SJSA1 (cell line): ENCODE data around the gene SH3RF3. TPM values are rescaled to one million over a fixed set of nuclear protein-coding genes. Genes with fewer than 3 reads are reported as not detected.

Source experiments
- DNase-seq, 2 experiments: peaks; one replicate each; pipeline ENCODE4 v3.0.0-alpha.2; 2015 to 2020; ENCODE audit warnings: low spot score in 2 of 2, low read depth in 1 of 2
- H3K27ac ChIP-seq: fragments of 250-450 bp; sonication (Bioruptor Pico); 2 replicates; pipeline ENCODE4 v1.5.1; 2020; ENCODE audit warnings: mild to moderate bottlenecking, moderate library complexity
- H3K27me3 ChIP-seq: fragments of 250-450 bp; sonication (Bioruptor Pico); replicated peaks from 2 replicates; pipeline ENCODE4 v1.5.1; 2020; ENCODE audit warnings: mild to moderate bottlenecking, moderate library complexity
- H3K36me3 ChIP-seq: fragments of 250-450 bp; sonication (Bioruptor Pico); 2 replicates; pipeline ENCODE4 v1.5.1; 2020; ENCODE audit warnings: mild to moderate bottlenecking
- H3K4me1 ChIP-seq: fragments of 250-450 bp; sonication (Bioruptor Pico); replicated peaks from 2 replicates; pipeline ENCODE4 v1.6.1; 2021; ENCODE audit warnings: mild to moderate bottlenecking
- H3K4me3 ChIP-seq: fragments of 250-450 bp; sonication (Bioruptor Pico); 2 replicates; pipeline ENCODE4 v1.5.1; 2020; ENCODE audit warnings: mild to moderate bottlenecking
- H3K9me3 ChIP-seq: fragments of 250-450 bp; sonication (Bioruptor Pico); replicated peaks from 2 replicates; pipeline ENCODE4 v1.5.1; 2020; ENCODE audit warnings: mild to moderate bottlenecking
- total RNA-seq: library from RNA; depleted of rRNA; stranded (reverse); fragments of >200 nt; shearing (Covaris generic); gene quantifications from 2 replicates; pipeline ENCODE4 v1.2.3, GENCODE V29; 2014

The SH3RF3 gene
- total RNA-seq, 1 experiment from 2014 or later = 6.1 TPM

GRCh38 chr2:109472331-109472959 lies 343.4 kb downstream of the SH3RF3 start:
- no peak overlapping the region for H3K4me3 ChIP-seq
- no peak overlapping the region for H3K27ac ChIP-seq
- no peaks in the 10 kb centered on the region for H3K27me3 ChIP-seq
- DNase-seq = no peak
- no peaks in the 10 kb centered on the region; the same call in 1 of the 2 replicates for H3K36me3 ChIP-seq
- H3K4me1 ChIP-seq = peaks cover 55% of the 10 kb centered on the region
- H3K9me3 ChIP-seq = no peaks in the 10 kb centered on the region

GRCh38 chr2:109472974-109473373 lies 344.0 kb downstream of the SH3RF3 start:
- DNase-seq = no peak

GRCh38 chr2:109473616-109474318 lies 344.8 kb downstream of the SH3RF3 start:
- no peak overlapping the region for H3K27ac ChIP-seq
- peaks cover 49% of the 10 kb centered on the region for H3K4me1 ChIP-seq
- no peak for DNase-seq
- no peak overlapping the region for H3K4me3 ChIP-seq
- no peaks in the 10 kb centered on the region for H3K9me3 ChIP-seq
- no peaks in the 10 kb centered on the region; the same call in 1 of the 2 replicates for H3K36me3 ChIP-seq
- no peaks in the 10 kb centered on the region for H3K27me3 ChIP-seq

More at GRCh38 chr2:109472974-109473373, 344.0 kb downstream of the SH3RF3 start:
- no peaks in the 10 kb centered on the region for H3K27me3 ChIP-seq
- no peaks in the 10 kb centered on the region; the same call in 1 of the 2 replicates for H3K36me3 ChIP-seq
- no peak overlapping the region for H3K4me3 ChIP-seq
- H3K4me1 ChIP-seq = peaks cover 49% of the 10 kb centered on the region
- no peak overlapping the region for H3K27ac ChIP-seq
- no peaks in the 10 kb centered on the region for H3K9me3 ChIP-seq

DNA sequence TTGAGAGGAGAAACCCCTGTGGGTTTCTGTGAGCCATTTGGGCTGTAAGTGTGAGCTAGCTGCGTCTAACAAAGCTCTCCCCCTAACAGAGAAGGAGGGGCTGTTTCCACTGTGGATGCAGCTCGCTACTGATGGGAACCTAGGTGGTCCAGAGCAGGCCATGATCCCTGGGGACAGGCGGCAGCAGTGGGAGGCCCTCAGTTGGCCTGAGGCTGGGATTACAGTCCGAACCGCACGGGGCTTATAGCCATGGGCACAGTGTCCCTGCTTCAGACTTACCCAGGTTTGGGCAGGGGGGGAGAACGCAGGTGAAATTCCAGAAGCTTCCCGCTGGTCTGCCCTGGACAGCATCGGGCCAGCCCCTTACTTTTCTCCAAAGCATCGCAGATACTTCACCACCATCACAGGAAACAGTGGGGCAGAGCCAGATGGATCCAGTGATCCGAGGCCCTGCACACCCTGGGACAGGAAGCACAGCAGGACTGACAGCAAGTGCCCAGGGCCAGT lies 345.4 kb downstream of the SH3RF3 start:
- DNase-seq = no peak
- Histone ChIP-seq H3K27me3 (no peaks in the 10 kb centered on the region), H3K27ac (no peak overlapping the region), H3K9me3 (no peaks in the 10 kb centered on the region), H3K4me1 (peaks cover 43% of the 10 kb centered on the region), H3K36me3 (no peaks in the 10 kb centered on the region; the same call in 1 of the 2 replicates), H3K4me3 (no peak overlapping the region)

- Histone ChIP-seq H3K27me3 (no peaks in the 10 kb centered on the region), H3K4me3 (no peak overlapping the region), H3K4me1 (peaks cover 30% of the 10 kb centered on the region), H3K36me3 (no peaks in the 10 kb centered on the region; the same call in 1 of the 2 replicates), H3K27ac (no peak overlapping the region), H3K9me3 (no peaks in the 10 kb centered on the region)
- DNase-seq = no peak
These were observed 346.7 kb downstream of the SH3RF3 start for GRCh38 chr2:109475531-109476210.

DNA sequence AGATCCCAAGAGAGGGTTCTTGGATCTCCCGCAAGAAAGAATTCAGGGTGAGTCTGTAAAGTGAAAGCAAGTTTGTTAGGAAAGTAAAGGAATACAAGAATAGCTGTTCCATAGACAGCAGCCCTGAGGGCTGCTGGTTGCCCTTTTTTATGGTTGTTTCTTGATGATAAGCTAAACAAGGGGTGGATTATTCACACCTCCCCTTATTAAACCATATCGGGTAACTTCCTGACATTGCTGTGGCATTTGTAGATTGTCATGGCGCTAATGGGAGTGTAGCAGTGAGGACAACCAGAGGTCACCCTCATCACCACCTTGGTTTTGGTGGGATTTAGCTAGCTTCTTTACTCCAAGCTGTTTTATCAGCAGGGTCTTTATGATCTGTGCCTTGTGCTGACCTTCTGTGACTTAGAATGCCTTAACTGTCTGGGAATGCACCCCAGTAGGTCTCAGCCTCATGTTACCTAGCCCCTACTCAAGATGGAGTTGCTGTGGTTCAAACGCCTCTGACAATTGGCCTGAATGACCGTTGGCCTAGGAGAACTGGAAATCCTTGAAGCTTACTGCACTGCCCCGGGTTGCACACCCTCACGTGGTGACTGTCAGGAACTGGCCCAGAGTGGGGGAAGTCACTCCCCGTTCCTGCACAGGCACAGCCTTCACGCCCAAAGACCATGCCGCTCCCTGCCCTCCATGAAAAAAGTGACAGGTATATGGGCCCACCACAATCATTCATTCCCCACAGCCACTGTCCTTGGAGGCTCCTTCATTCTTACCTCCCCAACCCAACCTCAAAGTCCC lies 347.8 kb downstream of the SH3RF3 start:
- Histone ChIP-seq H3K36me3 (no peaks in the 10 kb centered on the region; the same call in 1 of the 2 replicates), H3K27ac (0 out of 2 replicates have a peak overlapping the region, but pooled peaks have one; percentile 15), H3K4me1 (peaks cover 25% of the 10 kb centered on the region), H3K4me3 (no peak overlapping the region), H3K27me3 (no peaks in the 10 kb centered on the region), H3K9me3 (no peaks in the 10 kb centered on the region)
- no peak for DNase-seq

DNA sequence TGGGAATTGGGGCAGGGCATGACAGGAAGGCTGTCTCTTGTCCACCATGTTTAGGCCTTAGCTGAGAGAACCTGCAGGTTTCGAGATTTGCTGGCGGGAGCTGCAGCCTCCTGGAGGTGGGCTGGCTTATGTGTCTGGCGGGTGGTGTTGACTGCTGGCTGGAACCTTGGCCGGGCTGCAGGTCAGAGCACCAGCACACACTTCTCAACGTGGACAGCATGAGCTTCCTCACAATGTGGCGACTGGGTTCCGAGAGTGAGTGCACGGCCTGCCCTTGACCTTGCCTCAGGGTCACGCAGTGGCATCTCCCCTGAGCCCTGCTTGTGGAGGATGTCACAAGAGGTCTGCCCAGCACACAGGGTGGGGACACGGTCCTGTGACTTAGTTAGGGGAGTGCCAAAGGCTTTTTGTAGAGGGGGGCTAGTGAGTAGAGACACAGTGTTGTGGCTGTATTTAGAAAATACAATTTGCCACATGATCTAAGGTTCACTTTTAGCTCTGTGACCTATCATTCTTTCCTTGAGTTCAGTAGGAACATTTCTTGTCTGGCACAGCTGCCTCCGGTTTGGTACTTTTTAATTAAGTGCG lies 350.0 kb downstream of the SH3RF3 start:
- Histone ChIP-seq H3K4me1 (peaks cover 44% of the 10 kb centered on the region), H3K36me3 (no peaks in the 10 kb centered on the region; the same call in 1 of the 2 replicates), H3K4me3 (no peak overlapping the region), H3K9me3 (no peaks in the 10 kb centered on the region), H3K27ac (no peak overlapping the region), H3K27me3 (no peaks in the 10 kb centered on the region)
- DNase-seq = no peak

DNA sequence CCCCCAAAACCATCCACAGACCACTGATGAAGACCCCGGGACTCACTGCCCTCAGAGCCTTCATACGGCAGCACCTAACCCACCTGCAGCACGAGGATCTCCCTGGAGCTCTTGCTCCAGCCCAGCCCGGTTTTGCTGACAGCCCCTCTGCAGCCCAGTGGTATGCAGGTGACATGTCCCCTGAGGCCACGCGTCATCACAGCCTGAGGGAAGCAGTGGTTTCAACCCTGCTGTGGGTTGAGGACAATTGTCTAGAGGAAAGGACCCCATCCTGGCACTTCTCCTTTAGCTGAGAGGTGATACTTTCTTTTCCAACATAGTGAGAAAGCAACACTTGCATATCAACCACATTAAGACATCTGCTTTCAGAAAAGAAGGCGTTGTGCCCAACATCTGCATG lies 350.8 kb downstream of the SH3RF3 start:
- Histone ChIP-seq H3K27me3 (no peaks in the 10 kb centered on the region), H3K9me3 (no peaks in the 10 kb centered on the region), H3K4me3 (no peak overlapping the region), H3K27ac (no peak overlapping the region), H3K36me3 (no peaks in the 10 kb centered on the region; the same call in 1 of the 2 replicates), H3K4me1 (peaks cover 44% of the 10 kb centered on the region)
- DNase-seq = no peak

DNA sequence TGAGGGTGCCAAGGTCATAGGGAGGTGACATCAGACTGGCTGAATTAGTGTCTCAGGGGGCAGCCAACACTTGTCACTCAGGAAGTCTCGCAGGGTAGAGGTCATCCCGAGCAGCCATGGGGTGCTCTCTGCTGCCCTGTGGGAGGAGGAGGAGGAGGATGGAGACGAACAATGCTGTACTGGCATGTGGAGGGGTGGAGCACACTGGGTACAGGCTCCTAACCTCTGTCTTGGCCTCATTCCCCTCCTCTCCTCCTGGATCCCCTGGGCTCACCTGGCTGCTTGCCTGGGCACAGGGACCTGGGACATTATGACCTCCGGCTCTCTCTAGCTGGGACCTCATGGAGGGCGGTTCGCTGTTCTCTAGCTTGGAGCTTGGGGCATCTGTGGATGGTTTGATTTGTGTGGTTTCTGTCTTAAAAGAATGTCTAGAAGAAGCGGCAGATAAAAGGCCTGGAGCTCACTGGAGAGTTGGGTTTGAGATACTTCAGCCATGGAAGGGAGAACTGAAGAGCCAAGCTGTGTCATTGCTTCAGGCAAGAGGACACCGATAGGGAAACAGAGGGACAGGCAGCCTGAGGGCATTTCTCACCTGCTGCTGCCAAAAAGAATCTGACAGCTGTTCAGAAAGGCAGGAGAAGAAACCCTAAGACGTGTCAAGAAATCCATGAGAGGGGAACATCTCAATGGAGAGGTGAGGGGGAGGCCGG lies 351.6 kb downstream of the SH3RF3 start:
- H3K4me3 ChIP-seq = no peak overlapping the region
- no peaks in the 10 kb centered on the region for H3K27me3 ChIP-seq
- no peak for DNase-seq
- H3K9me3 ChIP-seq = no peaks in the 10 kb centered on the region
- no peak overlapping the region for H3K27ac ChIP-seq
- peaks cover 43% of the 10 kb centered on the region for H3K4me1 ChIP-seq
- no peaks in the 10 kb centered on the region; the same call in 1 of the 2 replicates for H3K36me3 ChIP-seq

DNA sequence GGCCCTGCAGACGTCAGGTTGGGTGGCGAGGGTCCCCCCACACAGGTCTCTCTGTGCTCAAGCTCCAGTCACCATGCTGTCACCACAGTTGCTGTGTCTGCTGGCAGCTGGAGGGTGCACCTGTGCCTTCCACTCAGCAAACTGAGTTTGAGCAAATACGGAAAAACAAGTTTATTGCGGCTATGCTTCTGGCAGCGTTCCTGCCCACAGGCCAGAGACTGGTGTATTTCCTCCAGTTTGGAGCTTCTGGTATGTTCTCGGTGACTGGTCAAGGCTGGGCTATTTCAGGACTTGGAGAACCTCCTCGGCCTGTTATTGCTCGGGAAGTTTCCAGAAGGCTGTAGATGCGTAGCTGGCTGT lies 352.2 kb downstream of the SH3RF3 start:
- Histone ChIP-seq H3K4me1 (peaks cover 43% of the 10 kb centered on the region), H3K36me3 (no peaks in the 10 kb centered on the region; the same call in 1 of the 2 replicates), H3K9me3 (no peaks in the 10 kb centered on the region), H3K27ac (no peak overlapping the region), H3K4me3 (no peak overlapping the region), H3K27me3 (no peaks in the 10 kb centered on the region)
- DNase-seq = no peak

- H3K9me3 ChIP-seq = no peaks in the 10 kb centered on the region
- H3K4me1 ChIP-seq = peaks cover 43% of the 10 kb centered on the region
- H3K4me3 ChIP-seq = no peak overlapping the region
- no peak for DNase-seq
- no peak overlapping the region for H3K27ac ChIP-seq
- H3K27me3 ChIP-seq = no peaks in the 10 kb centered on the region
- no peaks in the 10 kb centered on the region; the same call in 1 of the 2 replicates for H3K36me3 ChIP-seq
These were observed 352.6 kb downstream of the SH3RF3 start for GRCh38 chr2:109481599-109481998.

DNA sequence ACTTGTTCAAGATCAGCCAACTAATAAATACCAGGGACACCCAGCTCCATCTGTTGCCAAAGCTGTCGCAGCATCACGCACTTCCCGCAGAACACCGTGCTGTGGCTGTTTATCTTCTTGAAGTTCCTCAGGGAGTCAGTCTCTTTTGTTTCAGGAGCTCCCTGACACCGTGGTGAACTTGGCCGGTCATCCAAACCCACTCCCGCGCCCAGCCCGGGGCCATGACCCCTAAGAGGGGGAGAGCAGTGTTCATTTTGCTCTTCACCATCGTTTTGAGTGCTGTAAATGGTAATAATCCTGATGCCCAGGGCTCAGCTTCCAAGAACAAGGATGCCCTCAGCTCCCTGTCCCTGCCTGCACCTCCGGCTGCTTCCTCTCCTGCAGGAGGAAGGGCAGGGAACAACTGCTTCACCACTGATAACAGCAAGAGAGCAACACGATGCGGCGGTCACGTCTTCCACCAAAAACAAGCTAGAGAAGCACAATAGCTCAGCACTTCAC lies 353.4 kb downstream of the SH3RF3 start:
- no peaks in the 10 kb centered on the region for H3K36me3 ChIP-seq
- H3K9me3 ChIP-seq = no peaks in the 10 kb centered on the region
- no peak for DNase-seq

More for the DNA sequence above, 353.4 kb downstream of the SH3RF3 start:
- Histone ChIP-seq H3K27me3 (no peaks in the 10 kb centered on the region), H3K4me1 (peaks cover 48% of the 10 kb centered on the region), H3K4me3 (no peak overlapping the region), H3K27ac (no peak overlapping the region)
